Effector CD8-positive, alpha-beta T cell (primary cell): Measurements from ENCODE around the gene NT5M.

Source experiments
- DNase-seq: peaks from one replicate; lab custom pipeline; 2025; lab: John Stamatoyannopoulos, UW

Gene NT5M

GRCh38 chr17:17303847-17304490 is 796 bp downstream of the NT5M start:
- no peak for DNase-seq

- no peak for DNase-seq
These were observed 1.4 kb downstream of the NT5M start for GRCh38 chr17:17304521-17304985.

GRCh38 chr17:17305281-17305801 is 2.2 kb downstream of the NT5M start:
- no peak for DNase-seq

DNA sequence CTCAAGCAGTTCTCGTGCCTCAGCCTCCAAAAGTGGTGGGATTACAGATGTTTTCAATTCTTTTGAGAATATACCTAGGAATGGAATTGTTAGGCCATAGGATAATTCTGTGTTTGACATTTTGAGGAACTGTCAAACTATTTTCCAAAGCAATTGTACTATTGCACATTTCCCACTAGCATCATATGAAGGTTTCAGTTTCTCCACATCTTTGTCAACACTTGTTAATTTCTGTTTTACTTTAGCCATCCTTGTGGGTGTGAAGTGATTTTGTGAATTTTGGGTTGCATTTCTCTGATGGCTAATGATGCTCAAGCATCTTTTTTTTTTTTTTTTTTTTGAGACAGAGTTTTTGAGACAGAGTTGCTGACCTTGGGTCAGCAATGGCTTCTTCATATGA is 6.2 kb downstream of the NT5M start:
- no peak for DNase-seq

GRCh38 chr17:17313350-17313991 is 10.3 kb downstream of the NT5M start:
- DNase-seq: peak; percentile 55

DNA sequence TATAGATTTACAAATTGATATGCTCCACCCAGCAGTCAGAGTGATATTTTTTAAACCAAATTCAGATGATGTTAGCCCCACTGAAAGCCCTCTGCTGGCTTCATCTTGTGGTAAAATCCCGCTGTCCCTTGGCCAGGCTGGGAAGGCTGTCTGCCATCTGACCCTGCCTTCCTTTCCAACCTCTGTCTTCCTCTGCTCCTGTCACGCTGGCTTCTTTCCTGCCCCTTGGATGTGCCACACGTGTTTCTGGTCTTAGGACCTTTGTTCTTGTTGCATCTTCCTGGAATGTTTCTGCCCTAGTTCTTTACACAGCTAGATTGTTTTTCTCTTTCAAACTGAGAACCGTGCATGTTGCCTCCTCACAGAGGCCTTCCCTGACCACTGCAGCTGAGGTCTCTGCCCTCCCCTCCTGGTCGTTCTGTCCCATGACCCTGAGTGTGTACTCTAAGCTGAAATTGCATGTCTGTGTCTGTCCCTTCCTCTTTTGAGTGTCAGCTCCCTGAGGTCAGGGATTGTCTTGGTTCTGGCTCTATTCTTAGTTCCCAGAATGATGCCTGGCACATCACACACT is 11.4 kb downstream of the NT5M start:
- no peak for DNase-seq

GRCh38 chr17:17315142-17315821 is 12.1 kb downstream of the NT5M start:
- no peak for DNase-seq

- DNase-seq: no peak
These were observed 17.2 kb downstream of the NT5M start for GRCh38 chr17:17320188-17320910.

DNA sequence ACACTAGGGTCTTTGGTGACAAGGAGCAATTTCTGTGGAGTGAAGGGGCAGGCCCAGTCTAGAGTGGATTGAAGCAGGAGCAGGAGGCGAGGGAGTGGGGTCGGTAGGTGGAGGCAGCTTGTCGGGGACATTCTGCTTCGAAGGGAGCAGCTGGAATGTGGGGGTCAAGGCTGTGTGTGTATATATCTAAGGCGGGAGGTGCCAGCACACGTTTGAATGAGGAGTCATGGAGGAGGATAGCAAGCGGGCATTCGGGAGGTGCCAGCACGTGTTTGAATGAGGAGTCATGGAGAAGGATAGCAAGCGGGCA is 17.7 kb downstream of the NT5M start:
- DNase-seq: no peak

GRCh38 chr17:17321356-17322025 is 18.3 kb downstream of the NT5M start:
- no peak for DNase-seq

DNA sequence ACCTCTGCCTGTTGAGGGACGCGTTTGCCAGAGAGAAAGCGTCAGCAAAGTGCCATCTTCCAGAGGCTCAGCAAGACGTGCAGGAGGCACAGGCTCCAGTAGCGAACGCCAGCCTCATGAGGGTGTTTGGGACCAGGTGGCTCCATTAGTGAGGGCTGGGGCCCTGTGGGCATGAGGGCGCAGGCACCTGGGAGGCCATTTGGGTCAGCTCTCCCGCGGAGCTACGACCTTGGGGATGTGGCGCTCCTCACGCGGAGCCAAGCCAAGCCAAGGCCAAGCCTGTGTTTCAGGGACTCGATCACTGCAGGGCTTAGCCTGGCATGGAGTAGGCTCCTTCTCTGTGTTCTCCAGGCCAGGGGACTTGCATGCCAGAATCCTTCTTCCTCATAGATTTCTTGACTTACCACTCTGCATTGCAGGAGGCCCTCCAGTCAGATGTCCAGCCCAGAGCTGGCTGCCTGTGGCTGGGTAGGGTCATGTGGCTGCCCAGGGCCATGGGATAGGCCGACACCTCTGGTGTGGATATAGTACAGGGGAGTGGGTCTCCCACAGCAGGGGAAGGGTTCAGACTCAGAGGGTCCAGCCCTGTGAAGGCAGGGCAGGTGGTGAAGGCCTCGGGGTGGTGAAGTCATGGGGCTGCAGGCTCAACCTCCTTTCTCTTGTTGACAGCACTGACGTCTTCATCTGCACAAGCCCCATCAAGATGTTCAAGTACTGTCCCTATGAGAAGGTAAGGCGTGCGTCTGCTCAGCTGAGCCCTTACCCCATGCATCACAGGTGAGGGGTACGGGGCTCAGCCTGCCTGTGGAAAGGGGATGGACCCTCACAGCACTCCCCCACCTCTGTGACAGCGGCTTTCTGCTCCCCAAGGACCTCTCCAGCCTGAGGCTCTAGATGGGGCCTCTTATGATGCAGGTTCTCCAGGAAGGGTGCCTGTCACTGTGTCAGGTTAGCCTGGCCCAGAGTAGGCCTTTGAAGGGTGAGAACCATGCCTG is 19.6 kb downstream of the NT5M start:
- no peak for DNase-seq

DNA sequence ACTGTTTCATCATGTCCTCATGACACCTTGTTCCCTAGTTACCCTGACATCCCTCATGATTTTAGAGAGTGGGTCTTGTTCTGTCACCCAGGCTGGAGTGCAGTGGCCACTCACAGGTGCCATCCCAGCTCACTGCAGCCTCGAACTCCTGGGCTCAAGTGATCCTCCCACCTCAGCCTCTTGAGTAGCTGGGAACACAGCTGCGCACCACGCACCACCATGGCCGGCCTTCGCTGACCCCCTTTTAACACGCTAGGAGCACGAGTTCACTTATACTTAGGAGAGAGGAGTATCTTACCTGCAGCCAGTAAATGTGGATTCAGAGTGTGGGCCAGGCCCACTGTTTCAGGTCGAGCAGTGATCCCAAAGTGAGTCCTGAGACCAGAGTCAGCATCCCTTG is 21.4 kb downstream of the NT5M start:
- no peak for DNase-seq

DNA sequence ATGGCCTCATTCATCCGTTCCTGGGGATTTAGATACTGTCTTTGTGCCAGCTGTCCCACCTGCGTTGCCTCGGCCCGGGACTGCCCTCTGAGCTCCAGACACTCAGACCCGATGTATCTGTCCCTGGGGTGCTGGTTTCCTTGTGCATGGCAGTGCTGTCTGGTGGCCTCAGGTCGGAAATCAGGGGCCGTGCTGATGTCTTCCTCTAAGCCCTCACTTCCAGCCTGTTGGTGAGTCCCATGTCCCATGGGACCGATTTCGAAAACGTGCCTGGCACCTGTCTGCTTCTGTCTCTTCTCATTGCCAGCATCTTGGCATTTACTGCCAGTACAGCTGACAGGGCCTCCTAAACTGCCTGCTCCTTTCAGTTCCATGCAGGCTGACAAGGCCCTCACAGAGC is 22.1 kb downstream of the NT5M start:
- DNase-seq: no peak

DNA sequence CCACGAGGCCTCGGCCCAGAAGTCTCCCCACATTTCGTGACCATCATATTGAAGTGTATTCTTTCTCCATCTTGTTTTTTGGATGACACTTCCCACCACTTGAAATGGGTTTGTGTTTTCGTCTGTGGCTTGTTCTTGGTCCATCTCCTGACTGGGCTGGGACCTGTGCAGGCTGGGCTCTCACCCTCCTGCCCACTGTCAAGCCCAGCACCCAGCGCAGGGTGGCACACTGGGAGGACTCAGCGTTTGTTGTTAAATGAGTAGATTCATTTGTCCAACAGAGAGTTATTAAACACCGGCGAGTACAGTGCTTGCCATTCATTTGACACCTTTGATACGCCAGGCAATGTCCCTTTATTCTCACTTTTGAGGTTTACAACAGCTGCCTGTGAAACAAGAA is 22.6 kb downstream of the NT5M start:
- no peak for DNase-seq

- no peak for DNase-seq
These were observed 23.2 kb downstream of the NT5M start for GRCh38 chr17:17326275-17326875.

DNA sequence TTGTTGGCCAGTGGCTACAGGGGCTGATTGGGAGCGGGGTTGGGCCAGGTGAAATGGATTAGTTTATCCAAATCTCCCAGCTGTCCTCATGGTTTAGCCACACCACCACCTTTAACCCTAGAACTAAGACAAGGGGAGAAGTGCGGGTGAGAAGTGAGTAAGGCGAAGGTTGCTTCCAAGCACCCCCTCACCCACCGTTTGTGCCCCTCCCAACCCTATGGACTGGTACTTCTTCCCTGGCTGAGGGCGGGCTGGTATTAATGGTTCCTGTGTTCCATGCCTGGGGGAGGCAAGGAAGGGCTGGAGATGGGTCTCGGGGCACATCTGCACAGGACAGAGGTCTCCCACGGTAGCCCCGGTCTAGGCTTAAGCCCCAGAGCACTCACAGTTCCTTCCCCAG is 25.1 kb downstream of the NT5M start:
- DNase-seq: no peak

- DNase-seq: no peak
These were observed 38.3 kb downstream of the NT5M start for GRCh38 chr17:17341452-17341851.

DNA sequence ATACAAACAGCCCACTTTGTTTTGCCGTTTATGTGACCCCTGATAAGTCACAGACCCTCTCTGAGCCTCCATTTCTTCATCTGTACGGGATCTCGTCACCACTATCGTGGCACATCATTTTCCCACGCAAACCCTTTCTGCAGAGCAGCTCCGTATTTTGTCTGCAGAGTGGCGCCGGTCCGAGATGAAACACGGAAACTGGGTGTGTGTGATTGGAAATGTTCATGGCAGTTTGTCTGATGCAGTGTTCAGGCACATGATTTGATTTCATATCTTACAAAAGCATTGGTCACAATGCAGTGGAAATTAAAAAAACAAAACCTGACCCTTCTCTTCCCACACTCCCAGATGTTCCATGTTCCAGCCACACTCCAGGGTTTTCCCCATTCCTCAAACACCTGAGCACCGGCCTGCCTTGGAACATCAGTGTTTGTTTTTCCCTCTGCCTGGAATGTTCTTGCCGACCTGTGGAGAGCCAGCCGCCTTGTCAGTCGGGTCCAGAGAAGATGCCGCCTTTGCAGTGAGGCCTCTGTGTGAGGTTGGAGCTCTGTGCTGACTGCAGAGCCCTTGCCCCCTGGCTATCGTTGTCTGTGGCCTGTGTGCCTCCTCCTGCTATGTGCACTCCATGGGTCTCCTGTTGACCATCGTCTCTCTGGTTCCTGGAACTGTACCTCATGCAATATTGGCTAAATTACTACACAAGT is 39.2 kb downstream of the NT5M start:
- DNase-seq: no peak

DNA sequence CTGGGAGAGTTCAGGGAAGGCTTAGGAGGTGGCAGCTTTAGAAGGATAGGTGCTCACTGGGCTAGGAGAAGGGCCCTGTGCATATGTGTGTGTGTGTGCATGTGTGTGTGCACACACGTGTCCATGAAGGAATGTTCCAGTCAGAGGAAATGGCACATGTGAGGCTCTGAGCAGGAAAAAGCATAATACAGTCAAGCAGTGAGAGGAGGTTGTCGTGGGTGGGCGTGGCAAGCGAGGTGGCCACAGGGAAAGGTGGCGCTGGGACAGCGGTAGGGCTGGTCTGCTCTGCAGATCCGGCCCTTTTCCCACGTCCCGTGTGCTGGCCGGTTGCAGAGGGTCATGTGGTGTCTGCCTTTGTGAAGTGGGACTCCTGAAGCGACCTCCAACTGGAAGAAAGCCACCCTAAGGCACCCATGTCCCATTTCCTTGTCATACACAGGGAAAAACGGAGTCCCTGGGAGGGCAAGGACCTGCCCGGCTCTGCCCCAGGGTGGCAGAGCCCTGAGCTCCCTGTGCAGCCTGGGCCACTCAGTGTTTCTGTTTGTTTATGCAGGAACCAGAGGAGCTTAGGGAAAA is 40.1 kb downstream of the NT5M start:
- DNase-seq: no peak
